ENCODE measurements around the gene STAC.

Gene STAC

DNA sequence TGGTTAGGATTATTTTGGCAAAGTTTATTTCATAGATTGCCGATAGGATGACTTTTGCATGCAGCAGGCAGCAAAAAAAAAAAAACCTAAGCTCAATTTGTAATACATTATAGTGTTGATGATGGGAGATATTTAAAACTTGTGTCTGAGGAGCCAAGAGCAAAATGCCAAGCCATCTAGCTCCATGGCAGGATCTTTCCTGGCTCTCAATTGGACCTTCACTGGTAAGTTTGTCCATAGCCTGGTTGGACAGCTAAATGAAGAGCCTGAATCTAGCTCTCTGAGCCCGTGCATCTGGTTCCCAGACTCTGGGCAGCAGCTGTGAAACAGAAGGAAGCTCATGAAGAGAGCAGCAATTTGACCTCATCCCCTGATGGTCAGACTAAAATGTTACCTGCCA, 17.5 kb downstream of the STAC start:
- no peaks in the 10 kb centered on the region for H3K4me1 Mint-ChIP-seq (ENCODE audit: low read depth)

DNA sequence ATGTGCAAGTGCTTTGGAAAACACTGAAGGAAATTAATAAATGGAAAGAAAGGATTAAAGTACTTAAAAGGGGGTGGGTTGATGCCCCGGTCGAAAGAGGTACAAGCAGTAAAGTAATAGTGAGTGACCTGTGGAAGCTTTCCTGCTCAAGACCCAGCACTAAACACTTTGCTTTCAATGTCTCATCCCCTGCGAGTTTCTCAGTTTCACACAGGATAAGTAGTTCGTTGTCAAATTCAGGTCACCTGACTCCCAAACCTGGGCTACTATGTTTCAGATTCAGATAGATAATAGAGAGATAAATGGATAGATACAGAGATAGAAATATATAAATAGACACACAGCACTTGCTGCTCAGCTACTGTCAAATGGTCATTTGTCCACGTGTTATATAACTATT, 19.6 kb downstream of the STAC start:
- Mint-ChIP-seq H3K27me3 (ENCODE audit: low read depth) (no peaks in the 10 kb centered on the region), H3K36me3 (ENCODE audit: low read depth) (no peaks in the 10 kb centered on the region), H3K9me3 (no peaks in the 10 kb centered on the region), H3K27ac (no peak overlapping the region), H3K4me3 (no peak overlapping the region), H3K4me1 (ENCODE audit: low read depth) (no peaks in the 10 kb centered on the region)

More for the DNA sequence above, 17.5 kb downstream of the STAC start:
- Mint-ChIP-seq H3K27ac (no peak overlapping the region), H3K9me3 (no peaks in the 10 kb centered on the region), H3K27me3 (ENCODE audit: low read depth) (no peaks in the 10 kb centered on the region), H3K36me3 (ENCODE audit: low read depth) (no peaks in the 10 kb centered on the region), H3K4me3 (no peak overlapping the region)

DNA sequence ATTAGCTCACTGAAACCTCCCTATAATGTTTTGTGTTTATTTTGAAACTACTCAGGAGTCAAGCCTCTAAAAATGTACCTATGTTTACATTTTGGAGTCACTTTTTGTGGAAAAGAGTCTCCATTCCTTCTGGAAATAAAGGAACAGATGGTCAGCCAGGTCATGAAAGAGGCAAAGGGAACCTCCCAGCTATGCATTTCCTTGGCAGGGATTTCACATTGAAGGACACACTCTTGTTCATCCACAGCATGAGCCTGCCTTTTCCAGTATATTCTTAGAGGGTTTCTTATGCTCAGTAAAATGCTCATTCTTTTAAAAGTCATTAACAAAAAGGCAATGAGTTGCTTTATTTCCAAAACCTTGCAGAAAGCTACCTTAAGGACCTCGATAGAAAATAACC, 20.8 kb downstream of the STAC start:
- H3K27ac Mint-ChIP-seq = no peak overlapping the region
- H3K4me1 Mint-ChIP-seq (ENCODE audit: low read depth) = no peaks in the 10 kb centered on the region
- H3K27me3 Mint-ChIP-seq (ENCODE audit: low read depth) = no peaks in the 10 kb centered on the region
- H3K4me3 Mint-ChIP-seq = no peak overlapping the region
- H3K9me3 Mint-ChIP-seq = no peaks in the 10 kb centered on the region
- no peaks in the 10 kb centered on the region for H3K36me3 Mint-ChIP-seq (ENCODE audit: low read depth)

DNA sequence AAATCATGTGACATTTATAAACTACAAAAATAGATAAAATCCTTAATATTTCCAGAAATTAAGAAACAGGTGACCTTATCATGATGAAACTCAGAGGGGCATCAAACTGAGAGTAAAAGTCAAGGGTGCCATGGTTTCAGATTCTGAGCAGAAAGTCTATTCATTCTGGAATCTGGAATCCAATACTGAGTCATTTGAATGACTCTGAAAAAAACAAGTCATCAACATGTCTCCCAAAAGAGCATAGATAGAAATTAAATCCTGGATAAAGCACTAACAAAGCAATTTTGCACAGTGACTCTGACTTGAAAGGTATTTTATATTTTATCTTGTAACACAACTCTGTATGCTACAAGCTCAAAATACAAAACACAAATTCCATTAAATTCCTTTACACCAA, 23.4 kb downstream of the STAC start:
- Mint-ChIP-seq H3K4me1 (ENCODE audit: low read depth) (no peaks in the 10 kb centered on the region), H3K27me3 (ENCODE audit: low read depth) (no peaks in the 10 kb centered on the region), H3K36me3 (ENCODE audit: low read depth) (no peaks in the 10 kb centered on the region), H3K27ac (no peak overlapping the region), H3K9me3 (no peaks in the 10 kb centered on the region), H3K4me3 (no peak overlapping the region)

DNA sequence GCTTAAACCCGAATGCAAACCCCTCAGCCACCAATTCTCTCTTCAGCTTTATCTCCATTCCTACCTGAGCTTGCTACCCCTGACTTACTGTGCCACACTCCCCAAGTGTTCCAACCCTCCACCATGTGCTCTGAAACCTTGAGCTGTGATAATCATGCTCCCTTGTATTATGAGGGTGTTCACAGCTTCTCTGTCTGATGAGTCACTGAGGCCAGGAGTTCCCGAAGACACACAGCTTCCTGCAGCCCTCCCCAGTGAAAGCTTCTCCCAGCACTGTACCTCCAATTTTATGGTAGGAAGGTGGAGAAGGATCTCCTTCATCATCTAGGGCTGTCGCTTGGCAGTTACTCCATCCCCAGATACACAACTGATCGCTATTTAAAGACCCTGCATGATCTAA, 24.9 kb downstream of the STAC start:
- H3K9me3 Mint-ChIP-seq = no peaks in the 10 kb centered on the region
- H3K4me3 Mint-ChIP-seq = no peak overlapping the region
- H3K4me1 Mint-ChIP-seq (ENCODE audit: low read depth) = no peaks in the 10 kb centered on the region
- H3K36me3 Mint-ChIP-seq (ENCODE audit: low read depth) = no peaks in the 10 kb centered on the region
- H3K27me3 Mint-ChIP-seq (ENCODE audit: low read depth) = no peaks in the 10 kb centered on the region
- H3K27ac Mint-ChIP-seq = no peak overlapping the region

DNA sequence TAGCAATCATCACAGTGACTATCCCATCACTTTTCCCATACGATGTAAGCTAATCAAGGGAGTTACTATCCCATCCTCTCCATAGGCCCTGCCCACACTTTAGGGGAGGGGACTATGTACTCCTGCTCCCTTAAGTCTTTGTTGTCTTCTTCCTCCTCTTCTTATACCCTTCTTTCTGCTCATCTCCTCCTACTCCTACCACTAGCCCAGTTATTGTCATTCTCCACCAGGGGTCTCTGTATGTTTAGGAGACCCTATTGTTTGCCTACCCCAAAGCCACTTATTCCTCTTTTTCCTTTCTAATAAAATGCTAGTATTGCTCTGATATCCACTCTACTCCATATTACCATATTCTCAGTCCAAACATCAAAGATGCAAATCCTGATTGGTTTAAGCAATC, 27.8 kb downstream of the STAC start:
- Mint-ChIP-seq H3K9me3 (no peaks in the 10 kb centered on the region), H3K36me3 (ENCODE audit: low read depth) (no peaks in the 10 kb centered on the region), H3K27me3 (ENCODE audit: low read depth) (no peaks in the 10 kb centered on the region), H3K4me1 (ENCODE audit: low read depth) (no peaks in the 10 kb centered on the region), H3K27ac (no peak overlapping the region), H3K4me3 (no peak overlapping the region)

DNA sequence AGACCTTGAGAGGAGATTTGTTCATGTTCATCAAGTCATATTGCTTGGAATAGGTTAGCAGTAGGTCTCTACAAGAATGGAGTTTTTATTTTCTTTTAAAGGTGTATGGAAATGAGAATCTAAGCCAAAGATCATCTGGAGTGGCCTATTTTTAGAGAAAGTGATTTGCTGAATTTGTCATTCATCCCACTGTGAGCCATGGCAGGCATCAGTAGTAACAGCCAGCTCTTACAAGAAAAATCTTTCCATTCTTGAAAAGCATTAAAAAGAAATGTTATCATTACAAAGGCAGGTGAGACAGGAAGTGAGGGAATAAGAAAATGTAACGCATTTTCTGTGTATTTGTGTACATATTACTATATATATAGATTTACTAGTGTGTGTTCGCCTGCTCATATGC, 29.6 kb downstream of the STAC start:
- Mint-ChIP-seq H3K4me3 (no peak overlapping the region), H3K27ac (no peak overlapping the region)

DNA sequence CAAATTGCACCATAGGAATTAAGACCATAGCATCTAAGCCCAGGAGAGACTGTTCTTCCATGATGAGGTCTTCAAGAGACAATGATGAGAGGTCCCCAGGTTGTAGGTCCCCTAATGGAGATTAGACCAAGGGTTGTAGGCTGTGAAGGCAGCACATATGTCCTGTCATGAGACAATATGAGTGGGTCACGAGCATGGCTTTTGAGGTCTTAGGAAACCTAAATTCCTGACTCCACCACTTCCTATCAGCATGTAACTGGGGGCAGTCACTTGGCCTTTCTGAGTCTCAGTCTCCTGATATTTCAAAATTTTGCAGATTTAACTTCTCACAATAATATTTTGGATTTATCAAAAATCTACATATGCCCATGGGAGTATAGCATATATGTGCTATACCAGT, 31.3 kb downstream of the STAC start:
- H3K4me1 Mint-ChIP-seq (ENCODE audit: low read depth) = no peaks in the 10 kb centered on the region
- H3K27ac Mint-ChIP-seq = no peak overlapping the region
- H3K36me3 Mint-ChIP-seq (ENCODE audit: low read depth) = no peaks in the 10 kb centered on the region
- H3K9me3 Mint-ChIP-seq = no peaks in the 10 kb centered on the region
- no peak overlapping the region for H3K4me3 Mint-ChIP-seq
- no peaks in the 10 kb centered on the region for H3K27me3 Mint-ChIP-seq (ENCODE audit: low read depth)

More for the DNA sequence above, 29.6 kb downstream of the STAC start:
- no peaks in the 10 kb centered on the region for H3K9me3 Mint-ChIP-seq
- no peaks in the 10 kb centered on the region for H3K36me3 Mint-ChIP-seq (ENCODE audit: low read depth)
- H3K4me1 Mint-ChIP-seq (ENCODE audit: low read depth) = no peaks in the 10 kb centered on the region
- H3K27me3 Mint-ChIP-seq (ENCODE audit: low read depth) = no peaks in the 10 kb centered on the region

DNA sequence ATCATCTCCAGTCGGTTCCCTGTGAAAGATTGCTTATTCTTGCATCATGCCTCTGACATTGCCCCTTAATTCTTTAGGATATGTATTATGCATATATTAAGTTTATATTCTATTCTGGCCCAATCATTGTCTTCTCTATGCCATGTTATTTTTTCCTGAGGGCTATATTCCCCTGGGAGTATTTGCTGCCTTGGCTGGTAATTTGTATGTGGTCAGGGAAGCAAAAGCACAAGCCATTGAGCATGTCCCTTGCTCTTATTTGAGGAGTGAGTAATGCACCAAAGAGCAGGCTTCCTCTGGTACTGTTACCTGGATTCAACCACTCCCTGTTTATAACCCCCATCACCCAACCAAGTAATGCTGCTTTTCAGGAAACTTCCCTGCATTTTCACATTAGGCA, 36.3 kb downstream of the STAC start:
- Mint-ChIP-seq H3K36me3 (ENCODE audit: low read depth) (no peaks in the 10 kb centered on the region), H3K27ac (no peak overlapping the region), H3K9me3 (no peaks in the 10 kb centered on the region), H3K27me3 (ENCODE audit: low read depth) (no peaks in the 10 kb centered on the region), H3K4me1 (ENCODE audit: low read depth) (no peaks in the 10 kb centered on the region), H3K4me3 (no peak overlapping the region)

DNA sequence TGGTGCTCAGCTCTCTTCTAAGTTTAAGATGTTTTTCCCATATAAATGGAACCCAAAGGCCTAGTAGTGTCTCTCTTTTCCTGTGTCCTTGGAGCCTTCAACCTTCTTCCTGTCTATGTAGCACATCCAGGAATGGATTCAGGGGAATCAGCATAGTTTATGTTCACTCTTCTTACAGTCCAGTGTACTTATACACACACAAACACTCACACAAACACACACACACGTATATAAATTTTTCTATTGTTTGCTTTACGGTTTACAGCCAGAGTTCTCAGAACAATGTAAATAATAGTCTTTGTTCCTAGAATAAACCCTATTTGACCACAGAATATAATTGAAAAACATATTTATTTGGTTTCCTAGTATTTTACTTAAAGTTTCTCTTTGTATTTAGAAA, 36.9 kb downstream of the STAC start:
- Mint-ChIP-seq H3K27ac (no peak overlapping the region), H3K4me3 (no peak overlapping the region), H3K9me3 (no peaks in the 10 kb centered on the region), H3K36me3 (ENCODE audit: low read depth) (no peaks in the 10 kb centered on the region), H3K4me1 (ENCODE audit: low read depth) (no peaks in the 10 kb centered on the region), H3K27me3 (ENCODE audit: low read depth) (no peaks in the 10 kb centered on the region)

DNA sequence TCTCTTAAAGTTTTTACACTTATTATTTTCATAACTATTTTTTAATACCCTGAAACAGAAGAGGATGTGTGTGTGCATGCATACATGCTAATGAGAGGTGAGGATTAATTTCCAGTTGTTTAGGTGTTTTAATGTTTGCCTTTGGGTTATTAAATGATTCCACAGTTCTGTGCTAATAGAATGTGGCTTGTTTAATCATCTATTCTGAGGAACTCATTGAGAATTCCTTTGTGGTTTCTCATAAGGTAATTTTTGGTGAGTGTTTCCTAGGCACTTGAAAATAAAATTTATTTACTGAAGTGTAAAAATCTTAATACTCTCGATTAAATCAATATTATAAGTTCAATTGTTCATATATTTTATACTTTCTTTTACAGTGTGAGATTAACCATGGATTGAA, 38.0 kb downstream of the STAC start:
- H3K4me1 Mint-ChIP-seq (ENCODE audit: low read depth) = no peaks in the 10 kb centered on the region
- no peak overlapping the region for H3K4me3 Mint-ChIP-seq
- no peaks in the 10 kb centered on the region for H3K36me3 Mint-ChIP-seq (ENCODE audit: low read depth)
- no peaks in the 10 kb centered on the region for H3K27me3 Mint-ChIP-seq (ENCODE audit: low read depth)
- no peak overlapping the region for H3K27ac Mint-ChIP-seq
- H3K9me3 Mint-ChIP-seq = no peaks in the 10 kb centered on the region

DNA sequence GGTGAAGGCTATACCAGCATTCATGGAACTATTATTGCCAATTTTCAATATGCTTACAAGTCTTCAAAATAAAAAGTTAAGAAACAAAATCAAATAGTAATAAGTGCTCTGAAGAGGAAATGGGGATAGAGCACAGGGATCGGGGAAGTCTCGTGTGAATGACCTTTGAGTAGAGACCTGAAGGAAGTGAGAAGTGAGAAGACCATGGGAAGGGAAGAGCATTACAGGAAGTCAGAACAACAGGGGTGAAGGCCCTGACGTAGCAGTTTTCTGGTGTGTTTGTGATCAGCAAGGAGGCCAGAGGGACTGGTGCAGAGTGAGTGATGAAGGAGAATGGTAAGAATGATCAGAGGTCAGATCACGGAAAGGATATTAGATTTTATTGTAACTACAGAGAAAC, 48.1 kb downstream of the STAC start:
- Mint-ChIP-seq H3K9me3 (no peaks in the 10 kb centered on the region), H3K4me3 (no peak overlapping the region), H3K27me3 (ENCODE audit: low read depth) (no peaks in the 10 kb centered on the region), H3K36me3 (ENCODE audit: low read depth) (no peaks in the 10 kb centered on the region), H3K27ac (no peak overlapping the region), H3K4me1 (ENCODE audit: low read depth) (no peaks in the 10 kb centered on the region)

DNA sequence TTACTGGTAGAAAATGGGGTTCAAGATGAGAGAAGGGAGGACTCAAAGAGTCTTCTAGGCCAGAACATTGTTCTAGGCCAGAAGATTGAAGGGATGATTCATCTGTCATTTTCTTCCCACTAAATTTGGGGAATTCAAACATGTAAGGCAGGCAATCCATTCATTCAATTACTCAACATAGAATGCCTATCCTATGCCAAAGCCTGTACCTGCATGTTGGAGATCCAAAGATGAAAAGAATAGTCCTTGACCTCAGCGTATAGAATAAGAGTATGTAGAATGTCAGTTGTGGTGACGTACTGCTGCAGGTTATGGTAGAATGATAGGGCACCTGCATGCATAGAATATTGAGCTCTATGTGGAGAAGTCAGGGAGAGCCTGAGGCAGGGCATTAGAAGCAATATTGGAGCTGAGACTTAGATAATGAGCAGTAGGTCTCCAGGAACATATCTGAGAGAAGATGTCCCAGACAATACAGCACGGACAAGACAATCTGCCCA, 49.7 kb downstream of the STAC start:
- Mint-ChIP-seq H3K9me3 (no peaks in the 10 kb centered on the region), H3K4me3 (no peak overlapping the region), H3K27ac (no peak overlapping the region), H3K36me3 (ENCODE audit: low read depth) (no peaks in the 10 kb centered on the region), H3K27me3 (ENCODE audit: low read depth) (no peaks in the 10 kb centered on the region), H3K4me1 (ENCODE audit: low read depth) (no peaks in the 10 kb centered on the region)

DNA sequence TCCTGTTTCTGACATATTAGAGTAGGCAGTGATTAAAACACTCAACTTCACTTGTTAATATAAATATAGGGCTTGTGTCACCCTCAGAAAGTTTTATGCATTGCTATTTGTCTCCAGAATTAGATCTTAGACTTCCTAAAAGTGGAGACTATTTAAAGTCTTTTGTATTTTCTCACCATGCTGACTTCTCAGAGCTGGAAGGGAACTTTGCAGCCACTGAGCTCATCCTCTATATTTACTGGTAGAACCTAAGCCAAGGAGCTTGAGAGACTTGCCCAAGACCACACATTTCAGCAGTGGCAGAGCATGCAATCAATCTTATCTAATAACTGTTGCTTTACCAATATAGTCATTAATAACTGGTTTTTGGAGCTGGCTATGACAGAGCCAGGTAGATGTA, 53.2 kb downstream of the STAC start:
- no peaks in the 10 kb centered on the region for H3K4me1 Mint-ChIP-seq (ENCODE audit: low read depth)
- no peaks in the 10 kb centered on the region for H3K9me3 Mint-ChIP-seq
- no peak overlapping the region for H3K4me3 Mint-ChIP-seq
- H3K36me3 Mint-ChIP-seq (ENCODE audit: low read depth) = no peaks in the 10 kb centered on the region
- H3K27ac Mint-ChIP-seq = no peak overlapping the region
- H3K27me3 Mint-ChIP-seq (ENCODE audit: low read depth) = no peaks in the 10 kb centered on the region

DNA sequence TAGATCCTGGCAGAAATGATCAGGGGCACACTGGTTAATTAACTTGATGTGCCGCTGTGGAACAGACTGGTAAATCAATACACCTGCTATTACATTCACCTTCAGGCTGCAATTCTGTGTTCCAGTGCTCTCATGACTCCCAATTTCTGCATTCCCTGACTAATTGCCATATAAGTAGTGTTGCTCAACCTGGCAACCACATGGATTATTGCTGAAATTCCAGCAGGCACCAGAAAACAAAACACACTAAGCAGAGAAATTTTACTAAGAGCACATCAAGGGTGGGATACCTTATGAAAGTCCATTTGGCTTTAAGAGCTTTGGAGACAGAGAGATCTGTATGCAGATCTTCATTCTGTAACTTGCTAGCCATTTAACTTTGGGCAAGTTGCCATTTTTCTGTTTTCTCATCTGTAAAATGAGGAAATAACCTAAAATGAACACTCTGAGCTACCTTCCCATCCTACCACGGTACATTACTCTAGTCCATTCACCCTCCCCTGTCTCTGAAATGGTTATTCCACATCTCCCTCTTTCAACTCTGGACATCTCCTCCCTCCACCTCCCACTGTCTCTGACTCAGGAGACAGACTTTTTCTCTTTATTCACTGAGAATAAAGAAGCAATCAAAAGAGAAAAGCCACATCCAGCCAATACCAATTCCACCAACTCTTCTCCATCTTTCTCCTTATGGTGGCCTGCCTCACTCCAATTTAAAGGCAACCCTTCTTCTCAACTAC, 54.6 kb downstream of the STAC start:
- H3K9me3 Mint-ChIP-seq = no peaks in the 10 kb centered on the region
- H3K27ac Mint-ChIP-seq = no peak overlapping the region
- H3K27me3 Mint-ChIP-seq (ENCODE audit: low read depth) = no peaks in the 10 kb centered on the region
- H3K4me3 Mint-ChIP-seq = no peak overlapping the region
- no peaks in the 10 kb centered on the region for H3K4me1 Mint-ChIP-seq (ENCODE audit: low read depth)
- H3K36me3 Mint-ChIP-seq (ENCODE audit: low read depth) = no peaks in the 10 kb centered on the region
